GM19324 (cell line): ENCODE results near the gene ANAPC4.
A peak's percentile ranks its signal among the peaks of the same experiment; 100 is the strongest.

Experiments used
- ATAC-seq: cut with Tn5 transposase; IDR thresholded peaks from one replicate; pipeline ENCODE4 v1.9.1; 2021; ENCODE audit warnings: mild to moderate bottlenecking, moderate library complexity; ENCODE audit not compliant: unreplicated experiment, low FRiP score

The ANAPC4 gene

DNA sequence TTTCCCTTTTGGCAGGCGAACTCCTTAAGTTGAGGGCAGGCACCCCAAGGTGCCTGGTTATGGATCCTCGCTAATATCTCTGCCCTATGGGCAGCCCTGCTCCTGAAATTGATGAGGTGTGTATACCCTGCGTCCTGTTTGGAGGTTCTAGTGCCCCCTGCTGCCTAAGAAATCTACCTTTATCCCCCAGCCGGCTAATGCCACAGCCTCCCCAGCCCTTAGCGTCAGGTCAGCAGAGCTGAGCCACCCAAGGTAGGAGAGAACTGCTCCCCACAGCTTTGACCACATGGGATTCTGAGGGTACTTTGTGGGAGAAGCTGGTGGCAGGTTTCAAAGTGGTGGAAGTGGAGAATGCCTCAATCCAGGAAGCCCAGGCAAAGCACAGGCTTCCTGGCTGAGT lies 50.8 kb downstream of the ANAPC4 start:
- no peak for ATAC-seq

DNA sequence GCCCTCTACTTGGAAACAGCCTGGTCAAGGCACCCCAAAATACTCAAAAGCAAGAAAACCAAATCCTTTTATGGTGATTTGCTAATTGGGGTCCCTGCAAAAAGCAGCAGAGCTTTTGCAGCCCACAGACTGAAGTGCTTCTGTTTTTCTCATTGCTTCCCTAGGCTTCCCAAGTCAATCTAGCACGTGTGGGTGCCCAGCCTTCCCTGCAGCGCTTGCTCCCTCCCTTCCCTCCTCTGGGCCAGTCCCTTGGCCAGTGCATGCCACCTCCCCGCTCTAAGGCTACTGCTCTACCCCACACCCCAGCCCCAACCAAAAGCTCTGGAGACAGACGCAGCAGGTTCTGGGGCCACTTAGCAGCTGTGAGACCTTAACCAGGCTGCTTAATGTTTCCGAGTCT lies 53.6 kb downstream of the ANAPC4 start:
- ATAC-seq, result no peak

DNA sequence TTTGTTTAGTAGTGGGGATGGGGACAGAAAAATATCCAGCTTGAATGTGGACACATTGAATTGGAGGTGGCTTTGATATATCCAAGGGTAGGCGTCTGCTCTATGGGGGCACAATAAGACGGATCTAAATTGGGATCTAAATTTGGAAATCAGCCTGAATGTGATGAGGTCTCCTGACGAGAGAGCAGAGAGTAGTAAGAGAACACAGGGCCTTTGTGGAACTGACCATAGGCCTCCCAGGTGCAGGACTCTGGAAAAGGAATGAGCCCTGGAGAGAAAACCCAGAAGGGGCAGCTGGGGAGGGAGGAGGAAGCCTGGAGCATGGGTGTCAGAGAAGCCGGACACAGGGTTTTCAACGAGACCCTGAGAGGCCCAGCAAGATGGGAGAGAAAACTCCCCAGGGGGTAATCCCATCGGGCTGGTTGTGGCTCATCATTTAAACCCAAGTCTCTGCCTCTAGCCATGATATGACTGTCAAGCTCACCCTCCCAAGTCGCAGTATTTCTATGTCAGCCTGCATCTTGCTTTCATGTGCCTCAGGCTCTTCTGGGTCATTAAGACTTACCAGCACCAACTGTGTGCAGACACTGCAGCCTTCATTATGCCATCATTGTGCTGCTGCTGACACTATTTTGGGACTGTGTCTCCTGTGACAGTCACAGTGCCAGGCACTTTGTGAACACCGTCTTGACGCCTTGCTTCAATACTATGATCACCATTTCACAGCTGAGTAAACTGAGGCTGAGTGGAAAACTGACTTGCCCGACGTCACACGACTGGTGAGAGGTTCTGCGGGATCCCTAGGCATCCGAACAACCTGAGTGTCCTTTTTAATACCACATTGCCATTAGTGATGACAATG lies 57.1 kb downstream of the ANAPC4 start:
- ATAC-seq, result no peak

DNA sequence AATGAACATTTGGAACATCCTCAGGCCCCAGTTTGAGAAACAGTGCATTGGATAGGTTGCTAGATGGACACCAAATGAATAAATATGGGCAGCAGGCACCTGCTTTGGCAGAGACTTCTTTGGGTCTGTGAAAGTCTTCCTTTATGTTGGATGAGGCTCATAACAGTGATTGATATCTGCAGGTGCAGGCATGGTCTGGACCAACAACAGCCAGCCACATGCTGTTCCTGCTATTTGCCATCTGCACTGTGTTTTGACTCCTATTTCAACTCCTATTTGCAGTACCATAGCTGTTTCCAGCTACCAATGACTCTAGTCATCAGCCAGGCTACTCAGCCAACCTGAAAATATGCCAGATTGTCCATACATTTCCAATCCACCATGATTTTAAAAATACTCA lies 60.9 kb downstream of the ANAPC4 start:
- no peak for ATAC-seq

DNA sequence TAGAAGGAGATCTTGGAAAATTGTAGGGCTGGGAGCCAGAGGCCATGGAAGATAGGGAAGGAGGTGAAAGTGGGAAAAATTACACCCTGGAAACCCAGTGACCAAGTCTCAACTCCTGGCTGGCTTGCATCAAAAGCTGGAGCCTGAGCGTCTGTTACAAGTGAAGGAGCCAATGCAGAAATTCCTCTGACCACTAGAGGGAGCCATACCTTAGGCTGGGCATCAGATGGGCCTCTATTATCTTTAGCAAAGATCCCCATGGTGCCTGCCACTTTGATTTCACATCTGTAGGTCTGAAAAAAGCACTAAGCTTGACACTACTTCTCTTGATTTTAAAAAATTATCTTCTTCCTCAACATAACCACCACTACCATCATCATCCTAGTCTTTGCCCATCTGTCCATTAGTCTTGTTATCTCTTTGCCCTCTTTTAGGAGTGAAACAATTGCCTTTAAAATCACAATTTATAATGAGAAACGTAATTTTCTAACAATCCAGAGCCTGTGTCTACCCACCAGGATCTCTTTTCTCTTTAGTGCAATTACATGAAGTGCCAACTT lies 62.9 kb downstream of the ANAPC4 start:
- ATAC-seq, result peak; percentile 75

DNA sequence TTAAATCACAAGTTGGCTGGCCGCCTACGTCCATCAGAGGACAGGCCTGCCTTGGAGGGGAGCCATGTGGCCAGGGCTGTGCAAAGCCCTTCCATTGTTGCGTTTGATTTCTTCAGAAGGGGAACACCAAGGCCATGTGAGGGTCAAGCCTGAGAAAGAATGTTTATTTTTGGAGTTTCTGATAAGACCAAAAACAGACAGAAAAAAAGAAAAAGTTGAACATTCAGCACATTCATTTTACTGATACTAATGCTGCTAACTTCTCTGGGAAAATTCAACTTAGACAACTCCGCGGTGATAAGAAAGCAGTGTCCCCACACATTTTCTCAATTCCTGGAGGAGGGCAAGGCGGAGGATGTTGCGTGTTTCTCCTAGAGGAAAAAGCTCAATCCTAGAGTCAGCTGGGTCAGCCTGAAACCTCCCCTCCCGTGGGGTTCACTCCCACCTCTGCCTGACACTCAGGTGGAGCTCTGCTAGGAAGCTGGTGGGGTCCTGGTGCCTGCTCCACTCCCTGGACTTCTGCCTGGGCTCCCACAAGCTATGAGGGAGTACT lies 63.5 kb downstream of the ANAPC4 start:
- ATAC-seq, result no peak

DNA sequence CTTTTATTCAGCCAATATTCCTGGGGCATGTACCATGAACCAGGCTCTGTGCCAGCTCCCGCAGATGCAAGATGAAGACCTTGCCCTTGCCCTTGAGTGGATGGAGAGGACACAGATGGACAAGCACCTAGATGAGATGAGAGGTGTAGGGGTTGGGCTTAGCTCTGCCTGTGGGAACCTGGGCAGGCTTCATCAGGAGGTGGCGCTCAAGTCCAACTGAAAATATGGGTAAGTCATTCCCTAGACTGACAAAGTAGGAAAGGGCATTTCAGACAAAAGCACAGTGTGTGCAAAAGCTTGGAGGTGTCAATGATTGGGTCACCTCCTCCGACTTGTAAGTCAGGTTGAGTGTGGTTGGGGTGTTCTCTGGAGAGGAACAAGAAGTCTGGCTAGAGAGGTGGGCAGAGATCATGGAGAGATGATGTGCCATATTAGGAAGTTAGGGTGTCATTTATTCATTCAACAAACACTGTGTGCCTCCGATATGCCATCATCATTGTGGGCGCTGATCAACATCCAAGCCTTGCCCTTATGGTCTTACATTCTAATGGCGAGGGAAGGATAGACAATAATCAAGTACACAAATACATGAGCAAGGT lies 64.6 kb downstream of the ANAPC4 start:
- no peak for ATAC-seq

DNA sequence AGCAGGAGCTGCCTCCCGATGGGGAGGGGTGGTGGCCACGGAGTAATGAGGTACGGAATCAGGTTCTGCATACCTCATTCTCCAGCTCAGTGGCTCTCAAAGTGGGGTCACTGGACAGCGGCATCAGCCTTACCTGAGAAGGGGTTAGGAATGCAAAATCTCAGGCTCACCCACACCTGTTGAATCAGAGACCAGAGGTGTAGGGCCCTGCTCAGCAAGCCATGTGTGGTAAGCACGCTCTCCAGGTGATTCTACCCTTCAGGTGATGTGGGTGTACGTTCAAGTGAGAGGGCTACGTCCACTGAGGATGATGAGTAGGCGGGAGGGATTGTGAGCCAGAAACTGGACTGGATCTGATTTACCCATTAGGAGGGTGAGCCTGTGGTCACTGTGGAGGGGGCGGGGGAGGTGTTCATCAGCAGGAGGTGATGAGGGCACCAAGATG lies 65.8 kb downstream of the ANAPC4 start:
- ATAC-seq, result no peak

DNA sequence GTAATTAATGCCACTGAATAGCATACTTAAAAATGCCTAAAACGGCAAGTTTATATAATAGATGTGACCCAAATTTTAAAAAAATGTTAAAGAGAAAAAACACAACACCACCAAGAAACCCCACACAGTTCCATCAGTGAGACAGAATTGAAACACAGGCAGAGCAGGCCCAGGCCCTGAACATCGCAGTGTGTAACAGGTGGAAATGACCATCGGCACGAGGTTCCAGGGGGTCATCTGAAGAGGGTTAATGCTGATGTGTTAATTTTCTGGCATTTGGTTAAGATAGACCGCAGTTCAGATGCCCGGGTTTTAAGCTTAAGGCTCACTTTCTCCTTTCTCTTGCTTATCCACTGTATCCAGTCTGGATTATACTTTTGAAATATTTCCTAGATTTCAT lies 66.8 kb downstream of the ANAPC4 start:
- no peak for ATAC-seq

DNA sequence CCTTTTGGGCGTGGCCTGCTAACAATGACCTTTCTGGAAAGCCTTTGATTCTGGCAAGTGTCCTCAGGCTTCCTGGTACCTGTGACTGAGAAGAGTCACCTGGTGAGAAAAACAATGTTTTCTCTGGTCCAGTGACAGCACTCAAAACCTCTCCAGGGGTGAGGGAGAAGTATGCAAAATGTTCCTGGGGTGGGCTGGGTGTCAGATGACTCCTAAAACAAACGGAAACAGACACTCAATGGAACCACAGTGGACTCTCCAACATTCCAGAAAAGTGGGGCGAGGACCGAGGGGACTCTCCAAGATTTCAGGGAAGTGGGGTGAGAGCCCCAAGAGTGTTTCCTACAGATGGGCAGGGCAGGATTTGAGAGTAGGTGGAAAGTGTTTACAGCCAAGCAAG lies 69.5 kb downstream of the ANAPC4 start:
- no peak for ATAC-seq

DNA sequence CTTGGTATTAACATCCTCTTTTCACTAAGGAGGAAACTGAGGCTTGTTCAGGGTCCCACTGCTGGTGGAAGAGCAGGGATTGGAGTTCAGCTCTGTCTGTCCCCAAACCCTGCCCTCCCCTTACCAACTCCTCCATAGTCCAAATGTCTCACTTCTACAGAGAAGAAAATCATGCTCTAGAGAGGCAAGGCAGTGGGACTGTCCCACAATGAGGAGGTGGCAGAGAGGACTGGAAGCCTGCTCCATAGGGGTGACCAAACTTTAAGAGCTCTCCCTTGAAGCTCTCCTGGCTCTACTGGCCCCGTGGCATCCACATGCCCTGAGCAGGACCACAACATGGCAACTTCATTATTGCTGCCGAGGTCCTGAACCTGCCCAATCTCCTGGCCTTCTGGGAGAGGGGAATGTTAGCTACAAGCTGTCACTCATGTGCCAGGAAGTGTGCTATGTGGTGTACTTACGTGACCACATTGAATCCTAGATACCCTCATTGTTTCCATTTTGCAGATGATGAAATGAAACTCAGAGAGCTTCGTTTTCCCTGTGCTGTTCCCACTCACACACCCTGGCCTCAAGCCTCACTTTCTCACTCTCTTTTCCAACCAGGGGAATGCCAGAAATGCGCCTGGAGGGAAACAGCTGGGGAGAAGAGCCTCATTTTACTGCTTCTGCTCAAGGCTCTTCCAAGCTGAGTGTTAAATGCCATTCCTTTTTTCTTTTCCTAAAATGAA lies 71.5 kb downstream of the ANAPC4 start:
- no peak for ATAC-seq

DNA sequence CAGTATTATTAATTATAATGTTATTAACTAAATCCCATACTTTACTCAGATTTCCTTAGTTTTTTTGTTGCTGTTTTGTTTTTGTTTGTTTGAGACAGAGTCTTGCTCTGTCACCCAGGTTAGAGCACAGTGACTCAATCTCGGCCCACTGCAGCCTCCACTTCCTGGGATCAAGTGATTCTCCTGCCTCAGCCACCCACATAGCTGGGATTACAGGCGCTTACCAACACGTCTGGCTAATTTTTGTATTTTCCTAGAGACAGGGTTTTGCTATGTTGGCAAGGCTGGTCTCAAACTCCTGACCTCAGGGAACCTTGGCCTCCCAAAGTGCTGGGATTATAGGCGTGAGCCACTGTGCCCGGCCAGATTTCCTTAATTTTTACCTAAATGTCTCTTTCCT lies 72.2 kb downstream of the ANAPC4 start:
- no peak for ATAC-seq

DNA sequence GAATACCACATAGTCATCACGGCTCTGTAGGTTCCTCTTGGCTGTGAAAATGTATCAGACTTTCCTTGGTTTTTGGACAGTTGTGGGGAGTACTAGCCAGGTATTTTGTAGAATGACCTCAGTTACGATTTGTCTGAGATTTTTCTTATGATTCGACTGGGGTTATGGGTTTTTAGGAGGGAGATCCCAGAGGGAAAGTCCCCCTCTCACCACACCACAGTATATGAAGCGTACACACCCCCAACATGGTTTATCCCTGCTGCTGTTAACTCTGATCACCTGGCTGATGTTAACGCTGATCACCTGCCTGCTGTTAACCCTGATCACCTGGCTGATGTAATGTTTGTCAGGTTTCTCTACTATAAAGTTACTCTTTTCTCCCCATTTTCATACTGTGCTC lies 72.6 kb downstream of the ANAPC4 start:
- no peak for ATAC-seq

DNA sequence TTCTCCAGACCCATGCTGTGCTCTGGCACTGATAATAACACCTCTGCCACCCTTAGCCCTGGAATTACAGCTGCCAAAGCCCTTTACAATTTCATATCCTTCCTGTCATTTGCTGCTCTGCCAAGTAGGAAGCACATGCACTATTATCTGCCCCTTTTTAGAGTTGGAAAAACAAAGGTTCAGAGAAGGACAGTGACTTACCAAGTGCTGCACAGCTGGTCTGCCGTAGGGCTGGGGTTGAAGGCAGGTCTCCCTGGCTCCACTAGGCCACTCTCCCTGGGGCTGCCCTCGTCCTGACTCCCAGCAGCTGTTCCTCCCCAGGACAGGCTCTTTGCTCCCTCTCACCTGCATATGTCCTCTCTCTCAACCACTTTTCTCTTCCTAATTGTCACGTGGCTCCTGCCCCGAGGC lies 73.4 kb downstream of the ANAPC4 start:
- ATAC-seq, result no peak

DNA sequence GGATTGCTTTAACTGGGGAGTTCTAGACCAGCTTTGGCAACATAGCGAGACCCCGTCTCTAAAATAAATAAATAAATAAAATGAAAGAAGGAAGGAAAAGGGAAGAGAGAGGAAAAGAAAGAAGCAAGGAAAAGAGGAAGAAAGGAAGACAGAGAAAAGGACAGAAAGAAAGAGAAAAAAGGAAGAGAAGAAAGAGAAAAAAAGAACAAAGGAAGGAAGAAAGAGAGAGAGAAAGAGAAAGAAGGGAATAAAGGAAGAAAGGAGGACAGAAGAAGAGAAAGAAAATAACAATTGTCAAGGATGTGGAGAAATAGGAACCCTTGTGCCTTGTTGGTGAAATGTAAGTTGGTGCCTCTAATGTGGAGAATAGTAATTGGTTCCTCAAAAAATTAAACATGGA lies 74.6 kb downstream of the ANAPC4 start:
- ATAC-seq, result no peak

DNA sequence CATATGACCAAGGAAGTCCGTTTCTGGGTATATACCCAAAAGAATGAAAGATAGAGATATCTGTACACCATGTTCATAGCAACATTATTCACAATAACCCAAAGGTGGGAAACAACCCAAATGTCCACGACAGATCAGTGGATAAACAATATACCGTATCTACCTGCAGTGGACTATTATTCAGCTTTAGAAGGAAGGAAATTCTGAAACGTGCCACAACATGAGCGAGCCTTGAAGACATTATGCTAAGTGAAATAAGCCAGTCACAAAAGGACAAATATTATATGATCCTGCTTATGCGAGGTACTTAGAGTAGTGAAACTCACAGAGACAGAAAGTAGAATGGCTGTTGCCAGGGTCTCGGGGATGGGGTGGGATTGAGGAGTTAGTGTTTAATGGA lies 75.0 kb downstream of the ANAPC4 start:
- no peak for ATAC-seq

DNA sequence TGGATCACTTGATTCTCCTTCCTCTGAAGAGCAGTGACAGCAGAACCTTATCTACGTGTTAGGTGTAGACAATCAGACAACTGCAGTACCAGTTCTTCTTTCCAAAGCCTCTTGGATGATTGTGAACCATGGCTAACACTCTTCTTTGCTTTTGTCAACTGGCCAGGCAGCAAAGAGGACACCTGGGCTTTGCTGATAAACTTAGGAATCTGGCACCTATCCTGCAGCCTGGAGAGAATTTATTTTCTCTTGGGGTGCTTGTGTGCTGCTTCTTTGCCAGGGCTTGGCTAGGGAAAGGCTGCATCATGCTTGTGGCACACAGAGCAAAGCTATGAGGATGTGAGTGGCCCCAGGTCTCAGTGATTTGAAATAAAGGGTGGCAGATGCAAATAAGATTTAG lies 77.4 kb downstream of the ANAPC4 start:
- no peak for ATAC-seq

DNA sequence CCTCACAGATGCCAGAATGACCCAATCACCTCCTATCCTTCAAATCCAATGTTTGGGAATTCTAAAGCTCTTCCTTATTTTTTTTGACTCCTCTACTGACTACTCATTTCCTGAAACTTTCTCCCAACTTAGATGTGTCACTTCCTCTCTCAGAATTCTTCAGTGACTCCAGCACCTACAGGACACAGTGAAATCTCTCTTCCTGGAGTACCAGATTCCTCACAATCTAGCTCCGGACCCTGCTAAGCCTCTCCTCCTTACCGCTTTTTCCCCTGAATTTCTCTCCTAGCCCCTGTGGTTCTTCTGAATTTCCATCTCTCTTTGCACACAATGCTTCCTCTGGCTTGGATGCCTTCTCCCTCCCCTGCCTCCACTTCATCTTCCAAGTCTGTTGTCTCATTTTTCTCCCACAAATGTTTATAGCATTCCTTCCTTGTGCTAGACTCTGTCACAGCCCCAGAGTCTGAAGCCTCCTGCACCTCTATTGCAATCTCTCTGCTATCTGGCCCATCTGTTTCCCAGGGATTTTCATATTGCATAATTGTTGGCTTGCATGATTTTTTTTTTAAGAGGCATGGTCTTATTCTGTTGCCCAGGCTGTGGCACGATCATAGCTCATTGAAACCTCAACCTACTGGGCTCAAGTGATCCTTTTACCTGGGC lies 80.1 kb downstream of the ANAPC4 start:
- no peak for ATAC-seq

DNA sequence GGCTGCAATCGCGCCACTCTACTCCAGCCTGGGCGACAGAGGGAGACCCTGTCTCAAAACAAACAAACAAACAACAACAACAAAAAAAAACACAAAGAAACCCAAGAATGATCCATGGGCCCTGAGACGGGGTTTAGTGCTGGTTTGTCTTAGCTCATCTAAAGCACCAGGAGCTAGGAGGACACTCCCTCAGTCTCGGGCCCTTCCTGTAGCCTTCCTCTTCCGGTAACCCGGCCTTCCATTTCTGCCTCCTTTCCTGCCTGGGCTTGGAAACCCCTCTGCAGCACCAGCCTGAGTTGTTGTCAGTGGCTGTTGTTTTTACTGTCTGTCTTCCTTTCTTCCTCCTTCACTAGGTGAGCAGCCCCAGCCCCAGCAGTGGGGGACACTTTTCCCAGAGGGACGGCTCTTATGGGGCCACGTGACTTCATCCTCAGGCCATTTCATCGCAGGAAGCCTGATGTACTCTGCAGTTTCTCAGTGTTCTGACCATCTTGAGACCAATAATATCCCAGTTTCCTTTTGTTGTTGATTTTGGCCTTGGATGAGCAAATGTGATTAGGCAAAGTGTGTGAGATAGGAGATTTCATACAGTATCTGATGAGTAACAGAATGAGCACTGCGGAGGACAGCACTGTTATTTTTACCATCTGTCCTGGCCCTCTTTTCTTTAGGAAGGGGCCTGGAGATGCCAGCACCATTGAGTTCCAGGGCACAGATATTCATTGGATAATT lies 90.1 kb downstream of the ANAPC4 start:
- no peak for ATAC-seq

DNA sequence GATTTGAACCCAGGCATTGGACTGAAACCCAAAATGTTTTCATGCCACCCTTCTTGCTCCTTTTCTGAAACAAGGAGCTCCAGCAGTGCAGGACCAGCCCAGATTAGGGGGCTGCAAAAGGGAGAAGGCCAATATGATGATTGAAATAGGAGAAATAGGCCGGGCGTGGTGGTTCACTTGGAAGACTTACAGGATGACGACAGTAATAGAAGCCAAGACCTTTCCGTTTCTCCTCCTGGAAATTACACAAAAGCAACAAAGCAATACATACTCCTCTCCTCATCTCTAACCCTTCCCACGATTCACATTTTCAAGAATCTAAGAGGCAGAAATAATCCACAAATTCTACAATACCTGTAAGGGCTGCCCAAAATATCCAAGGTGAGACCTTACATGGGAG lies 90.8 kb downstream of the ANAPC4 start:
- no peak for ATAC-seq
